HG02870 (cell line): Measurements from ENCODE around the gene CHCHD3.
A peak's percentile ranks its signal among the peaks of the same experiment; 100 is the strongest.

Experiments used
- ATAC-seq: cut with Tn5 transposase; IDR thresholded peaks from one replicate; pipeline ENCODE4 v1.9.1; 2021; ENCODE audit warnings: mild to moderate bottlenecking, moderate library complexity; ENCODE audit not compliant: unreplicated experiment

The CHCHD3 gene

GRCh38 chr7:132871419-132871818, 210.5 kb downstream of the CHCHD3 start:
- ATAC-seq: peak; percentile 46

GRCh38 chr7:132869166-132869861, 212.6 kb downstream of the CHCHD3 start:
- no peak for ATAC-seq

GRCh38 chr7:132866551-132866950, 215.3 kb downstream of the CHCHD3 start:
- no peak for ATAC-seq

- no peak for ATAC-seq
Measured at GRCh38 chr7:132866144-132866531, 215.8 kb downstream of the CHCHD3 start.

- no peak for ATAC-seq
Measured at GRCh38 chr7:132865366-132866143, 216.3 kb downstream of the CHCHD3 start.

- ATAC-seq: no peak
Measured at GRCh38 chr7:132861940-132862554, 219.8 kb downstream of the CHCHD3 start.

- ATAC-seq: no peak
Measured at GRCh38 chr7:132861424-132861823, 220.5 kb downstream of the CHCHD3 start.

GRCh38 chr7:132859199-132859598, 222.7 kb downstream of the CHCHD3 start:
- ATAC-seq: no peak

- ATAC-seq: no peak
Measured at GRCh38 chr7:132858760-132859159, 223.1 kb downstream of the CHCHD3 start.

GRCh38 chr7:132858251-132858650, 223.6 kb downstream of the CHCHD3 start:
- no peak for ATAC-seq

- ATAC-seq: no peak
Measured at GRCh38 chr7:132857703-132858102, 224.2 kb downstream of the CHCHD3 start.

- ATAC-seq: no peak
Measured at GRCh38 chr7:132857031-132857430, 224.9 kb downstream of the CHCHD3 start.

GRCh38 chr7:132856416-132856815, 225.5 kb downstream of the CHCHD3 start:
- ATAC-seq: no peak

GRCh38 chr7:132855901-132856300, 226.0 kb downstream of the CHCHD3 start:
- ATAC-seq: no peak

GRCh38 chr7:132854238-132854637, 227.7 kb downstream of the CHCHD3 start:
- no peak for ATAC-seq

- no peak for ATAC-seq
Measured at GRCh38 chr7:132847376-132847775, 234.5 kb downstream of the CHCHD3 start.

GRCh38 chr7:132846086-132846485, 235.8 kb downstream of the CHCHD3 start:
- no peak for ATAC-seq

GRCh38 chr7:132842478-132842877, 239.4 kb downstream of the CHCHD3 start:
- ATAC-seq: no peak

- ATAC-seq: no peak
Measured at GRCh38 chr7:132840199-132840598, 241.7 kb downstream of the CHCHD3 start.

- no peak for ATAC-seq
Measured at GRCh38 chr7:132838313-132838712, 243.6 kb downstream of the CHCHD3 start.

GRCh38 chr7:132837529-132837928, 244.4 kb downstream of the CHCHD3 start:
- no peak for ATAC-seq

- no peak for ATAC-seq
Measured at GRCh38 chr7:132836746-132837145, 245.1 kb downstream of the CHCHD3 start.
